Naive thymus-derived CD4-positive, alpha-beta T cell (primary cell): Measurements from ENCODE around the gene OPN1SW. TPM values are rescaled to one million over a fixed set of nuclear protein-coding genes. Genes with fewer than 3 reads are reported as not detected.

Source experiments
- ATAC-seq: fragments of 150-1000 bp; cut with Tn5 transposase; 2 replicates; pipeline ENCODE4 v1.10.0; 2021; ENCODE audit warnings: mild to moderate bottlenecking, moderate library complexity
- CTCF ChIA-PET: fragments of 350-600 bp; sonication (Branson Sonifier 250); formaldehyde crosslinking; loops from one replicate; lab custom pipeline; 2021; ENCODE audit warnings: antibody characterized with exemption; lab: Charles Lee
- POLR2A ChIA-PET: fragments of 350-600 bp; sonication (Branson Sonifier 250); formaldehyde crosslinking; loops from one replicate; lab custom pipeline; 2021; ENCODE audit warnings: antibody characterized with exemption, inconsistent platforms; lab: Charles Lee
- DNase-seq, 9 donors: peaks; one replicate each; pipeline versions ENCODE4 v3.0.0 to v3.0.0-alpha.2; 2020 to 2022; ENCODE audit warnings: mixed read lengths in 1 of 9
- H3K27ac ChIP-seq: one replicate; pipeline ENCODE4 v1.7.0; 2013; ENCODE audit warnings: mild to moderate bottlenecking, low read depth, low read length, moderate library complexity
- H3K27me3 ChIP-seq, 2 donors: one replicate each; pipeline ENCODE4 v1.7.0; 2013; ENCODE audit warnings: low read length in 2 of 2, mild to moderate bottlenecking in 2 of 2, moderate library complexity in 2 of 2; ENCODE audit not compliant: control insufficient read depth in 2 of 2, insufficient read depth in 2 of 2
- H3K36me3 ChIP-seq, 3 experiments: 1 replicate in 2 of 3; 2 replicates in 1 of 3; pipeline ENCODE4 v1.7.0; 2013; ENCODE audit warnings: low read length in 3 of 3, mild to moderate bottlenecking in 3 of 3, moderate library complexity in 1 of 3; ENCODE audit not compliant: insufficient read depth in 3 of 3, control insufficient read depth in 2 of 3
- H3K4me1 ChIP-seq, 2 donors: one replicate each; pipeline ENCODE4 v1.7.0; 2013; ENCODE audit warnings: low read length in 2 of 2, mild to moderate bottlenecking in 2 of 2, moderate library complexity in 1 of 2; ENCODE audit not compliant: control insufficient read depth in 2 of 2, insufficient read depth in 2 of 2
- H3K4me3 ChIP-seq: 2 replicates; pipeline ENCODE4 v1.7.0; 2013; ENCODE audit warnings: mild to moderate bottlenecking, low read length
- H3K9me3 ChIP-seq, 3 experiments: 1 replicate in 2 of 3; 2 replicates in 1 of 3; pipeline ENCODE4 v1.7.0; 2013; ENCODE audit warnings: low read length in 3 of 3; ENCODE audit not compliant: control insufficient read depth in 2 of 3
- H3K27ac Mint-ChIP-seq, 9 donors: one replicate each; pipeline ENCODE4 v1.8.0; 2020 to 2022; ENCODE audit warnings: mixed read lengths in 9 of 9, mild to moderate bottlenecking in 8 of 9, moderate library complexity in 5 of 9, inconsistent platforms in 2 of 9
- H3K27me3 Mint-ChIP-seq, 5 donors: one replicate each; pipeline ENCODE4 v1.8.0; 2021 to 2022; ENCODE audit warnings: mixed read lengths in 5 of 5, mild to moderate bottlenecking in 1 of 5
- H3K36me3 Mint-ChIP-seq, 5 donors: one replicate each; pipeline ENCODE4 v1.8.0; 2020 to 2022; ENCODE audit warnings: mixed read lengths in 5 of 5, mild to moderate bottlenecking in 3 of 5, inconsistent platforms in 1 of 5
- H3K4me1 Mint-ChIP-seq, 7 donors: one replicate each; pipeline ENCODE4 v1.8.0; 2020 to 2022; ENCODE audit warnings: mixed read lengths in 7 of 7, mild to moderate bottlenecking in 3 of 7, inconsistent platforms in 1 of 7
- H3K4me3 Mint-ChIP-seq, 10 donors: one replicate each; pipeline ENCODE4 v1.8.0; 2020 to 2022; ENCODE audit warnings: mild to moderate bottlenecking in 10 of 10, mixed read lengths in 10 of 10, moderate library complexity in 6 of 10, inconsistent platforms in 2 of 10
- H3K9me3 Mint-ChIP-seq, 11 donors: one replicate each; pipeline ENCODE4 v1.8.0; 2020 to 2022; ENCODE audit warnings: mixed read lengths in 11 of 11, mild to moderate bottlenecking in 4 of 11, inconsistent platforms in 1 of 11, moderate library complexity in 1 of 11
- intact Hi-C, 2 donors: fragments of 100-400 bp; cut with micrococcal nuclease; formaldehyde crosslinking; loops; one replicate each; pipeline ENCODE4 v1.15.1; 2023
- polyA plus RNA-seq, 2 donors: library from polyadenylated mRNA; unstranded; fragments of 300-500 nt; fragmentation: Illumina TruSeq; gene quantifications; one replicate each; pipeline ENCODE4 v1.2.3, GENCODE V29; 2021
- total RNA-seq, 6 experiments: library from RNA in 5 of 6; stranded (reverse) in 5 of 6; gene quantifications; 1 replicate in 5 of 6; 2 replicates in 1 of 6; pipeline ENCODE4 v1.2.3 and lab custom pipeline; 2021 to 2026

The OPN1SW gene
- total and polyA plus RNA-seq, 7 experiments from 2014 or later: not detected

DNA sequence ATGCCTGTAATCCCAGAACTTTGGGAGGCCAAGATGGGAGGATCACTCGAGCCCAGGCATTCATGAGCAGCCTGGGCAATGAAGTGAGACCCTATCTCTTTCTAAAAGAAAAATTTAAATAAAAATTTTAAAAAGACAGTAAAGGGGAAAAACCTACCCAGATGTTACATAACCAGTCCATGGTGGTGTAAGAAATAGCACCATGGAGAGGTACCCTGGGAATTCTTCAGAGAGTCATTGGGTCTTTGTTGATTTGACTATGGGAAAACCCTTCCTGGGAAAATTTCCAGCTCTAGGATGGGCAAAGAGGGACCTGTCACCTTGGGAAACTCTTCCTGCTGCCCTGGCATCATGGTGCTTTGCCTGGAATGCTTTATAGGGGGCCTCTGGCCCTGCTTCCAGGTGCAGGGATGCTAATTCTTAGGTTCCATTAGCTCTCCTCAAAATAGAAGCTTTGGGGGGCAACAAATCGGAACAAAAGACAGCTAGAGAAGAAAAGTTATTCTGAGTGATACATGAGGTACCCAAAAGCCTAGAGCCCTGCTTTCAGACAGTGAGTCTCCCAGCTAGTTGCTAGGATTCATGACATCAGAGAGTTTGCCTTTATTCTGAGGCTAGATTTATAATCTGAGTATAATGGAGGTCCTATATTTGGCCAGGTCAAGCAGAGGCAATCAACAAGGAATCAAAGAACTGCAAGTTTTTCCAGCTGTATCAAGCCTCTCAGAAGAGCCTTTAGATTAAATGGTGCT is 26.2 kb upstream of the OPN1SW start:
- Histone ChIP-seq H3K27ac (no peak overlapping the region), H3K4me1 (no peaks in the 10 kb centered on the region), H3K27me3 (no peaks in the 10 kb centered on the region), H3K4me3 (no peak overlapping the region), H3K9me3 (no peaks in the 10 kb centered on the region), H3K36me3 (peaks cover 0 to 22% (median 0%) of the 10 kb centered on the region in 3 experiments)
- intact Hi-C loops: no loop called here
- Mint-ChIP-seq H3K9me3 (no peaks in the 10 kb centered on the region), H3K4me1 (no peaks in the 10 kb centered on the region), H3K4me3 (no peak overlapping the region), H3K27ac (no peak overlapping the region), H3K36me3 (peaks cover 0 to 36% (median 20%) of the 10 kb centered on the region in 5 donors), H3K27me3 (no peaks in the 10 kb centered on the region)
- DNase-seq: no peak
- ChIA-PET POLR2A (no interaction called here), CTCF (no interaction called here)
- no peak for ATAC-seq

DNA sequence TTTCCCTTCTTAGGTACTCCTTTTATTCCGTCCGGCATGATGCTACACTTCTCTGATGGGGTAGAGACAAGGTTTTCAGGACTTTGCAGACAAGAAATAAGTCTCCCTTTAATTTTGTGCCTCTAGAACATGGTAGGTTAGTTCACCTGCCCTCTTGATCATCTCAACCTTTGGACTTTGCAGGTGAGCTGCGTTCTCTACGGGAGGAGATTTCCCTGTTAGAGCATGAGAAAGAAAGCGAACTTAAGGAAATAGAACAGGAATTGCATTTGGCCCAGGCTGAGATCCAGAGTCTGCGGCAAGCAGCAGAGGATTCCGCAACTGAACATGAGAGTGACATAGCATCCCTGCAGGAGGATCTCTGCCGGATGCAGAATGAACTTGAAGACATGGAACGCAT is 25.4 kb upstream of the OPN1SW start:
- H3K4me3 ChIP-seq: no peak overlapping the region
- Mint-ChIP-seq H3K4me3 (no peak overlapping the region), H3K9me3 (no peaks in the 10 kb centered on the region), H3K27me3 (no peaks in the 10 kb centered on the region), H3K36me3 (peaks cover 0 to 28% (median 13%) of the 10 kb centered on the region in 5 donors), H3K27ac (peak overlapping the region in 1 of 9 donors; percentile 37), H3K4me1 (no peaks in the 10 kb centered on the region)
- H3K9me3 ChIP-seq: no peaks in the 10 kb centered on the region
- no peaks in the 10 kb centered on the region for H3K27me3 ChIP-seq
- H3K4me1 ChIP-seq: no peaks in the 10 kb centered on the region
- POLR2A ChIA-PET: no interaction called here
- no peak overlapping the region for H3K27ac ChIP-seq
- intact Hi-C loops: no loop called here
- ATAC-seq: no peak
- H3K36me3 ChIP-seq: peaks cover 0 to 18% (median 0%) of the 10 kb centered on the region in 3 experiments
- CTCF ChIA-PET: no interaction called here
- DNase-seq: no peak

DNA sequence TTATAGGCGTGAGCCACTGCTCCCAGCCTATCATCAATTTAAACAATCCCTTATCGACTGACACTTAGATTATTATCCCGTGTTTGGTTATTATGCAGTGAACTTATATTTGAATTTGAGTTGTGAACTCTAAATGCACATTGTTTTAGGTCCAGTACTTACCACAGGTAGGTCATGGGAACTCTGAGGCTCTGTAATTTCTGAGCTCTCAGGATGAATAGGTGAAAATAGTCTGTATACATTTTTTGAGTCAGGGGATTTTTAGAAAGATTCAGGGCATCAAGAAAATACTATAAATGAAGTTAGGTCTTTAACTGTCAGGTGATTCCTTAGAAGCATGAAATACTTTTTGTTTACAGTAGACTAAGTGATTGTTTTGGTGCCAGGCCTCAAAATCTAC is 25.0 kb upstream of the OPN1SW start:
- DNase-seq (no peak), ATAC-seq (no peak)
- Histone ChIP-seq H3K4me3 (no peak overlapping the region), H3K27me3 (no peaks in the 10 kb centered on the region), H3K4me1 (no peaks in the 10 kb centered on the region), H3K27ac (no peak overlapping the region), H3K9me3 (no peaks in the 10 kb centered on the region), H3K36me3 (peaks cover 0 to 14% (median 0%) of the 10 kb centered on the region in 3 experiments)
- H3K4me1 Mint-ChIP-seq: no peaks in the 10 kb centered on the region
- no peaks in the 10 kb centered on the region for H3K27me3 Mint-ChIP-seq
- CTCF ChIA-PET: no interaction called here
- no peak overlapping the region for H3K4me3 Mint-ChIP-seq
- intact Hi-C loops: no loop called here
- H3K27ac Mint-ChIP-seq: no peak overlapping the region
- POLR2A ChIA-PET: no interaction called here
- no peaks in the 10 kb centered on the region for H3K9me3 Mint-ChIP-seq
- peaks cover 0 to 27% (median 13%) of the 10 kb centered on the region in 5 donors for H3K36me3 Mint-ChIP-seq

DNA sequence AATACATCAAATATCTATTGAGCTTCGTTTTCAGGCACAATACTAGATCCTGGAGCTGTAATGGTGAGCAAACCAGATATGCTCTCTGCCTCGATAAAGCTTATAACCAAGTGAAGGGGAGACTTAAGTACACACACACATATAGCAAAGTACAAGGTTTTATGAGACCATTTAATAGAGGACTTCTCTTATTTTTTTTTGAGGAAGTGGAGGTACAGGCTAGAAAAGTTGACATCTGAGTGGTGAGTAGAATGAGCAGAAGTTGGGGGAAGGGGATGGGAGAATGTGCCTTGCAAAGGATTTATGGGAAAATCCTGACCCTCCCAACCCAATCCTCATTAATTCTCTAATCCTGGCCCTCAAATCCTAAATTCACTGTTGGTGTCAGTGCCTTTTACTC is 23.9 kb upstream of the OPN1SW start:
- H3K4me3 Mint-ChIP-seq: no peak overlapping the region
- CTCF ChIA-PET: no interaction called here
- H3K27ac ChIP-seq: no peak overlapping the region
- DNase-seq (no peak), ATAC-seq (no peak)
- no peaks in the 10 kb centered on the region for H3K9me3 Mint-ChIP-seq
- intact Hi-C loops: no loop called here
- no peaks in the 10 kb centered on the region for H3K9me3 ChIP-seq
- POLR2A ChIA-PET: interaction anchor here (0.7 kb wide), 1 partner anchor 1398 kb away, joined by 4 read pairs; no protein-coding TSS in a partner anchor
- no peaks in the 10 kb centered on the region for H3K27me3 Mint-ChIP-seq
- H3K4me1 Mint-ChIP-seq: no peaks in the 10 kb centered on the region
- H3K36me3 Mint-ChIP-seq: peaks cover 0 to 23% (median 13%) of the 10 kb centered on the region in 5 donors
- no peak overlapping the region for H3K4me3 ChIP-seq
- H3K27me3 ChIP-seq: no peaks in the 10 kb centered on the region
- no peaks in the 10 kb centered on the region for H3K4me1 ChIP-seq
- H3K36me3 ChIP-seq: peaks cover 0 to 2% (median 0%) of the 10 kb centered on the region in 3 experiments
- H3K27ac Mint-ChIP-seq: no peak overlapping the region

DNA sequence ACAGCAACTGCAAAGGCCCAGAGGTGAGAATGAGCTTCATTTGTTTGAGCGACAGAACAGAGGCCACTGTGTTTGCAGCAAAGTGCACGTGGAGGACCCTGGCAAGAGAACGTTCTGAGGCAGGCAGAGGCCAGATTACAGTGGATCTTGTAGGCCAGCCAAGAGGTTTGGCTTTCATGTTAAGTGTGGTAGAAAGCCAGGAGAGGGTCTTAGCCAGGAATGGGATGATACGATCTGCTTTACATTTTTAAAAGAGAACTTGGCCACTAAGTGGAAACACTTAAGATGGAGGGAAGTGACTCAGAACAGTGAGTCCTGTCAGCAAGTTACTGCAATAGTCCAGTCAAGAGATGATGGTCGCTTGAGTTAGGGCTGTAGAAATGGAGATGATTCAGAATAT is 20.7 kb upstream of the OPN1SW start:
- H3K4me1 Mint-ChIP-seq: peaks cover 0 to 10% (median 7%) of the 10 kb centered on the region in 7 donors
- peak overlapping the region in 1 of 9 donors; percentile 9 for H3K27ac Mint-ChIP-seq
- ATAC-seq (no peak), DNase-seq (no peak)
- Histone ChIP-seq H3K9me3 (no peaks in the 10 kb centered on the region), H3K27me3 (no peaks in the 10 kb centered on the region), H3K4me1 (peaks cover 0 to 3% of the 10 kb centered on the region in 2 donors), H3K4me3 (no peak overlapping the region), H3K27ac (no peak overlapping the region), H3K36me3 (peaks cover 0 to 3% (median 0%) of the 10 kb centered on the region in 3 experiments)
- no peaks in the 10 kb centered on the region for H3K9me3 Mint-ChIP-seq
- CTCF ChIA-PET: interaction anchor here (1.3 kb wide), 1 partner anchor 87 kb away, joined by 3 read pairs; no protein-coding TSS in a partner anchor
- H3K27me3 Mint-ChIP-seq: peaks cover 0 to 2% (median 0%) of the 10 kb centered on the region in 5 donors
- H3K36me3 Mint-ChIP-seq: peaks cover 0 to 19% (median 11%) of the 10 kb centered on the region in 5 donors
- POLR2A ChIA-PET: no interaction called here
- intact Hi-C loops: no loop called here
- H3K4me3 Mint-ChIP-seq: no peak overlapping the region

DNA sequence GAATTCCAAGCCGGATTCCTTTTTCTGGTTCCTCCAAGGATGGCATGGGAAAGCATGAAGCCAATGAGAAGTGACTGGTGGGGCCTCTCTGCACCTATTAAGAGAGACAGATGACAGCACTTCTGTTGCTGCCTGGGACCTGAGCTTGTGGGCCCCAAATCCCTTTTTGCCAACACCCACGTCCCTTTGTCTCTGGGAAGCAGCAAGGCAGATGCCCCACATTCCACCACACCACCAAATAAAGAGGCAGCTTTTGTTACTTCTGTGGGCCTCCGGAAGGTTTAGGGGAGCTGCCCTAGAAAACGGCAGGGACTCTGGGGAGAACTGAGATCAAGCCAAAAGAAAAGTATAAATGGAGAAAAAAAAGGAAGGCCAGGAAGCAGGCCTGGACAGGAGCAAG is 19.5 kb upstream of the OPN1SW start:
- DNase-seq: no peak
- intact Hi-C loops: no loop called here
- H3K27me3 Mint-ChIP-seq: peaks cover 0 to 6% (median 0%) of the 10 kb centered on the region in 5 donors
- H3K36me3 Mint-ChIP-seq: peaks cover 0 to 16% (median 5%) of the 10 kb centered on the region in 5 donors
- peak overlapping the region in 1 of 10 donors; percentile 10 for H3K4me3 Mint-ChIP-seq
- no peak overlapping the region for H3K4me3 ChIP-seq
- H3K36me3 ChIP-seq: peaks cover 0 to 3% (median 0%) of the 10 kb centered on the region in 3 experiments
- peaks cover 0 to 3% of the 10 kb centered on the region in 2 donors for H3K4me1 ChIP-seq
- no peak for ATAC-seq
- no peaks in the 10 kb centered on the region for H3K9me3 Mint-ChIP-seq
- H3K27ac Mint-ChIP-seq: peak overlapping the region in 1 of 9 donors; percentile 55
- H3K27me3 ChIP-seq: no peaks in the 10 kb centered on the region
- no peaks in the 10 kb centered on the region for H3K9me3 ChIP-seq
- peaks cover 4 to 15% (median 12%) of the 10 kb centered on the region in 7 donors for H3K4me1 Mint-ChIP-seq
- CTCF ChIA-PET: interaction anchor here (0.7 to 1.3 kb wide), 2 partner anchors 88 to 1414 kb away, joined by 3 read pairs; no protein-coding TSS in a partner anchor
- POLR2A ChIA-PET: no interaction called here
- no peak overlapping the region for H3K27ac ChIP-seq
